Adipocyte (in vitro differentiated cells): ENCODE measurements around the gene RHOU.

Experiments
- DNase-seq: peaks from one replicate; pipeline ENCODE4 v3.0.0-alpha.2; 2015; ENCODE audit warnings: low read depth
- H3K27me3 ChIP-seq: replicated peaks from 2 replicates; pipeline ENCODE4 v1.7.0; 2013; ENCODE audit warnings: mild to moderate bottlenecking, low read length, moderate library complexity; ENCODE audit not compliant: control insufficient read depth, insufficient read depth
- H3K36me3 ChIP-seq: 2 replicates; pipeline ENCODE4 v1.7.0; 2013; ENCODE audit warnings: low read length, mild to moderate bottlenecking, moderate library complexity; ENCODE audit not compliant: control insufficient read depth, insufficient read depth, severe bottlenecking
- H3K4me1 ChIP-seq: 2 replicates; pipeline ENCODE4 v1.7.0; 2013; ENCODE audit warnings: mild to moderate bottlenecking, low read length, moderate library complexity; ENCODE audit not compliant: control insufficient read depth, insufficient read depth
- H3K4me3 ChIP-seq: 2 replicates; pipeline ENCODE4 v1.7.0; 2013; ENCODE audit warnings: mild to moderate bottlenecking, low read length, moderate library complexity
- H3K9ac ChIP-seq: 2 replicates; pipeline ENCODE4 v1.7.0; 2013; ENCODE audit warnings: mild to moderate bottlenecking, low read length, moderate library complexity
- H3K9me3 ChIP-seq: 2 replicates; pipeline ENCODE4 v1.7.0; 2013; ENCODE audit warnings: mild to moderate bottlenecking, low read length, moderate library complexity; ENCODE audit not compliant: control insufficient read depth

Gene RHOU

DNA sequence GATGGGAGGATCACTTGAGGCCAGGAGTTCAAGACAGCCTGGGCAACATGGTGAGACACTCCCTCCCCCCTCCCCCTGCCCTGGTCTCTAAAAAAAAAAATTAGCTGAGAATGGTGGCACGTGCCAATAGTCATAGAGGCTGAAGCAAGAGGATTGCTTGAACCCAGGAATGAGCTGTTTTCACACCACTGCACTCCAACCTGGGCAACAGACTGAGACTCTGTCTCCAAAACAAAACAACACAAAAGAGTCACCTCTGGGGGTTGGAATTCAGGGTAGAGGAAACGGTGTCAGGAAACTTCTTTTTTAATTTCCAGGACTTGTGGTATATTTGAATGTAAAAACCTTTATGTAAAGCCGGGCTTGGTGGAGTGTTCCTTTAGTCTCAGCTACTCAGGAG lies 43.2 kb downstream of the RHOU start:
- DNase-seq = no peak
- Histone ChIP-seq H3K36me3 (no peaks in the 10 kb centered on the region), H3K4me1 (peaks cover 15% of the 10 kb centered on the region), H3K4me3 (no peak overlapping the region), H3K9me3 (no peaks in the 10 kb centered on the region), H3K27me3 (peaks cover 7% of the 10 kb centered on the region), H3K9ac (no peak overlapping the region)

DNA sequence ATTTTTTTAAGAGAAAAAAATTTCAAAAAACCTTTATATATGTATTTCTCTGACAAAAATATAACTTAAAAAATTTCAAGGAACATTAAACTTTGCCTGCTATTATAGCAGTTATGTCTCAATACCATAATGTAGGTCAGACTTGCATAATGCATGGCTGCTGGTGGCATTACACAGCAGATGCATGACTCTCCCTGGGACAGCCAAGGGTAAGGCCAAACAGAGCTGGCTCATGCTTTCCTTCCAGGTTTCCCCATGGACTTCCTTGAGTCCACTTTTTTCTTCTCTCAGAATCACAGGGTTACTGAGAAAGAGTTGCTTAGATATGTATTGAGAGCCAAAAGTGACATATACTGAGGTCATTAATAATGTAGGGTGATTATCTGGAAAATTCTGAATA lies 43.7 kb downstream of the RHOU start:
- peaks cover 9% of the 10 kb centered on the region for H3K27me3 ChIP-seq
- no peak for DNase-seq
- no peak overlapping the region for H3K9ac ChIP-seq
- no peaks in the 10 kb centered on the region for H3K9me3 ChIP-seq
- H3K4me3 ChIP-seq = no peak overlapping the region
- H3K4me1 ChIP-seq = peaks cover 15% of the 10 kb centered on the region
- H3K36me3 ChIP-seq = no peaks in the 10 kb centered on the region

DNA sequence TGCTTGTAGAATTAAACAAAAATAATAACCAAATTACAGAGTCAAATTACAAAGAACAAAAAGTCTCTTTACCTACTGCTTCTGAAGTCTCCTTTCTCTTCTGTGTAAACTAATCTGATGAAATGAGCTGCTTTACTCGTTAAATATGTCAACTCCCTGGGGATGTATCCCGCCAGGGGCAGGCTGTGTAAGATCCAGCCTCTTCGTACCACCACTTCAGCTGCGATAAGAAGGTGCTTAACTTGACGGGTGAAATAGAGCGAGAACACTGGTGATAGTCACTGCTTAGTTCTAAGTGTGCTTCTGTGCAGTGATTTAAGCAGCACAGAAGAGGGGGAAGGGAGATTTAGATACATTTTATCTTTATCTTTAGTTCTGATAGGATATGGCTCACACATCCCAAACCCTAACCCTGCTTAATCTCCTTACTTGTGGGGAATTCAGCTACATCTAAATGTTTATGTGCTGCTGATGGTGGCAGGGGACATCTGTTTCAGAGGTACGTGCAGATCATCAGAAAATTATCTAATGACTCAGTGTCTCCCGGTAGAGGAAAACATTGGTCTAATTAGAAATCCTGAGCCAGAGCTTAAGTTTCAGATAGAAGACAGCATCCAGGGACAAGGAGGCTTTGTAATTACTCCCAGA lies 46.0 kb downstream of the RHOU start:
- Histone ChIP-seq H3K36me3 (no peaks in the 10 kb centered on the region), H3K9ac (no peak overlapping the region), H3K4me1 (peaks cover 15% of the 10 kb centered on the region), H3K27me3 (peaks cover 5% of the 10 kb centered on the region), H3K4me3 (peak overlapping the region; percentile 8), H3K9me3 (no peaks in the 10 kb centered on the region)
- DNase-seq = peak; percentile 34

DNA sequence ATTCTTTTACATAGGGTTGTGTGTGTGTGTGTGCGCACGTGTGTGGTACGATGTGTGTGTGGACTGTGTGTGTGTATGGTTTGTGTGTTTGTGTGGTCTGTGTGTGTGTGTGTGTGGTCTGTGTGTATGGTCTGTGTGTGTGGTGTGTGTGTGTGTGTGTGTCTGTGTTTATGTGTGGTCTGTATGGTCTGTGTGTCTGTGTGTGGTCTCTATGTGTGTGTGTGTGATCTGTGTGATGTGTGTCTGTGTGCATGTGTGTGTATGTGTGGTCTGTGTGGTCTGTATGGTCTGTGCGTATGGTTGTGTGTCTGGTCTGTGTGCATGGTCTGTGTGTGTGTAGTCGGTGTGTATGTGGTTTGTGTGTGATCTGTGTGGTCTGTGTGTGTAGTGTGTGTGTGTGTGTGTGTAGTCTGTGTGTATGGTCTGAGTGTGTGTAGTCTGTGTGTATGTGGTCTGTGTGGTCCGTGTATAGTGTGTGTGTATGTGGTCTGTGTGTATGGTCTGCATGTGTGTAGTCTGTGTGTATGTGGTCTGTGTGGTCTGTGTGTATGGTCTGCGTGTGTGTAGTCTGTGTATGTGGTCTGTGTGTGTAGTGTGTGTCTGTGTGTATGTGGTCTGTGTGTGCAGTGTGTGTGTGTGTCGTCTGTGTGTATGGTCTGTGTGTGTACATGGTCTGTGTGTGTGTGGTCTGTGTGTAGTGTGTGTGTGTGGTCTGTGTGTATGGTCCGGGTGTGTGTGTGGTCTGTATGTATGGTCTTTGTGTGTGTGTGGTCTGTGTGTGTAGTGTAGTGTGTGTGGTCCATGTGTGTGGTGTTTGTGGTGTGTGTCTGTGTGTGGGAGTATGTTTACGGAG lies 46.8 kb downstream of the RHOU start:
- no peak for DNase-seq
- peaks cover 7% of the 10 kb centered on the region for H3K27me3 ChIP-seq
- no peak overlapping the region for H3K4me3 ChIP-seq
- no peaks in the 10 kb centered on the region for H3K9me3 ChIP-seq
- no peak overlapping the region for H3K9ac ChIP-seq
- H3K36me3 ChIP-seq = no peaks in the 10 kb centered on the region
- H3K4me1 ChIP-seq = peaks cover 15% of the 10 kb centered on the region

DNA sequence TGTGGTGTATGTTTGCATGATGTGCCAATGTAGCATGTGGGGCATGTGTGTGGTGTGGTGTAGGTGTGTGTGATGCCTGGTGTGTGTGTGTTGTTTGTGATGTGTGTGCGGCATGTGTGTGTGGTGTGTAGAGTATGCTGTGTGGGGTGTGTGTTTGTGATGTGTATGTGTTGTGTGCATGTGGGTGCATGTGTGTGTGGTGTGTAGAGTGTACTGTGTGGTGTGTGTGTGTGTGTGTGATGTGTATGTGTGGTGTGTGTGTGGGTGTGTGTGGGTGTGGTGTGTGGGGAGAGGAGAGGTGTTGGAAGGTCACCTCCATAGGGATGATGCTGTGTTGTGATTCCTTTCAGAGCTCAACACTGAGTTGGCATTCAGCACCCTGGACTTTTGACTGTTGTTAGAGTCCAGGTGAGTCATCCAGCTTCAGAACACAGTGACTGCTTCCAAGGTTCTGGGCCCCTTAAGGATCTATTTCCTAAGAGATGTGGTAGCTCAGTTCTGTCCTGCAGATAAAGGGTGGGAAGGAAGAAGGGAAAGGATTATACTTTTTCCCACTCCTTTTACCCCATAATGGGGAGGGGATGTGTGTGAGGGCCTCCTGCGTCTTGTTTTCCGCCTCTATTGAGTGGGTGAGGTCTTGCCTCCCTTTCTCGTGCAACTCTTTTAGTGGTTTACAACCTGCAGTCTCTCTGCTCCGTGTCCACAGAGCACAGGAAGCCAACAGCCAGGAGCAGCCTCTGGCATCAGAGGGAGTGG lies 47.6 kb downstream of the RHOU start:
- Histone ChIP-seq H3K4me3 (no peak overlapping the region), H3K36me3 (no peaks in the 10 kb centered on the region), H3K27me3 (peaks cover 14% of the 10 kb centered on the region), H3K4me1 (peaks cover 15% of the 10 kb centered on the region), H3K9me3 (no peaks in the 10 kb centered on the region), H3K9ac (no peak overlapping the region)
- peak; percentile 16 for DNase-seq

DNA sequence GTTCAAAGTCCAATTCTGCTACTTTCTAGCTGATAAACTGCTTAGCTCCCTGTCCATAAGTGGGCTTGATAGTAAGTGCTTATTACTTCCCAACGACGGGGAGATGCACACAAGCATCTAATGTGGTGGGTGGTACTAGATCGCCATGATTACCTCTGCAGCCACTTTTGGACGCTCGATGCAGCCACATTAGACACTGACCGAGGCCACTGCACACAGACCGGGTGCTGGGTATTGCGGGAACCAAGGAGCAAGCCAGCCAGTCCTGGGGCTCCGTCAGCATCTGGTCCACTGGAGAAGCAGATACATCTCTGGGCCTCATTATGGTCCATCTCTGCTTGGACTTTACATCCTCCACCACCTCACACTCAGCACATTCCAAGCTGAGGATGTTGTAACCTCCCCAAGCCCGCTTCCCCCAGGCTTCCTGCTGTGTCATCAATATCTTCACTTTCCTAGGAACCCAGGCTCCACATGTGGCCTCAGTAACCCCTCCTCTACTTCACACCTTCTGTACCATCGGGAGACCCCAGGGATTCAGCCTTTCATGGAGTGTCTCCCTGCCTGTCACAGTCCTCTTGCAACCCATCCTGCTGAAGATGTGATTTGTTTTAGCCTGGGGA lies 48.2 kb downstream of the RHOU start:
- Histone ChIP-seq H3K27me3 (peaks cover 20% of the 10 kb centered on the region), H3K9ac (no peak overlapping the region), H3K9me3 (no peaks in the 10 kb centered on the region), H3K4me1 (peaks cover 15% of the 10 kb centered on the region), H3K4me3 (no peak overlapping the region), H3K36me3 (no peaks in the 10 kb centered on the region)
- no peak for DNase-seq

DNA sequence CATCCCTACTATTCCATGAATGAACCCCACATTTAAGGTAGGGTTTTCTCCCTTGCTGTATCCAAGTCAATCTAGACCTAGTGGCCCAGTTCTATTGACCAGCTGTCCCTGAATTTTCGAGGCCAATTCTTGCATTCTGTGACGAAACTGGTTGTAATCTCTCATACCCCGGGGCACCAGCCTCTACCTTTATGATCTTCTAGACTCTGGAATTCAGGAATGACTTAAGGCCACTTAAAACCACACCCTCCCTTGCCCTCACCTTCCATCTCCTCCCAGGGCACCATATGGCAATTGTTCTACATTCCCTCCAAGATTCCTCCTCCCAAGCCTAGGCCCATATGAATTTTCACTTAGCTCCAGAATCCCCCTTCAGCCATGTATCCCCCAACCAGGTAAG lies 48.9 kb downstream of the RHOU start:
- DNase-seq = no peak
- Histone ChIP-seq H3K4me1 (peaks cover 15% of the 10 kb centered on the region), H3K4me3 (no peak overlapping the region), H3K9ac (no peak overlapping the region), H3K9me3 (no peaks in the 10 kb centered on the region), H3K27me3 (peaks cover 25% of the 10 kb centered on the region), H3K36me3 (no peaks in the 10 kb centered on the region)

DNA sequence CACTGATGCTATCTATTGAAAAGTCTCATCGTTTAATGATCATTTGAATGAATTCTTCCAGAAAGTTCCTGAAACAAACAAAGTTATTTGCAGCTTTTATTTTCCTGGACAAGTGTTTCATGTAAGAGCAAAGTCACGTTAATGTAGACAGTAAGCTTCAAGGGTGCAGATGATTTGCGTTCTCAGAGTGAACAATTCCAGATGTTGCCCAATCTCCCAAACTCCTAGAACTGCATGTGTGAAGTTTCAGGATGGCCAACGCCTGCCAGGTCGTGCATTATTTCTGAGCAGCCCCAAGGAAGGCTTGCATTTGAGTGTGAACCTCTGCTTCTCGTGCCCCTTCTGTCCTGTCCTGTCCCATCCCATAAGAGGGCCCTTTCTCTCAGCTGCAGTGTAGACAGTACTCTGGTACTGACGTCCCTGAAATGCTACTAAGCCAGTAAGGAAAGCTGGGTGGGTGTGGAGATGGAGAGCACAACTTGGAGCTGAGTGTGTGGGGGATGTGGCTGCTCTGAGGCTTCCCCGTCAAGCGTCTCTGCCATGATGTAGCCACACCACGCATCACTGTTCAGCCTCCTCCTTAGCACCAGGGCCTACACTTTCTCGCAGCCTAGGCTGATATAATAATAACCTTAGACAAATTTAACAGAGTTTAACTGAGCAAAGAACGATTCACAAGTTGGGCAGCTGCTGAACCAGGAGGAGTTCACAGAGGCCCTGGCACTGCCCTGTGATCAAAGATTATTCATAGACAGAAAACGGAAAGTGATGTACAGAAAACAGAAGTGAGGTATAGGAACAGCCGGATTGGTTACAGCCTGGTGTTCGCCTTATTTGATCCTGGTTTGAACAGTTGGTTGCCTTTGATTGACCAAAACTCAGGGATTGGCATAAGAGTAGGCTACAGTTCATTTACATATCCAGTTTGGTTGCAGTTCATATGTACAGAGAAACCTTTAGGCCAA lies 50.4 kb downstream of the RHOU start:
- H3K9me3 ChIP-seq = no peaks in the 10 kb centered on the region
- peak; percentile 10 for DNase-seq
- H3K9ac ChIP-seq = no peak overlapping the region
- H3K4me1 ChIP-seq = peaks cover 15% of the 10 kb centered on the region
- H3K27me3 ChIP-seq = peaks cover 35% of the 10 kb centered on the region
- no peak overlapping the region for H3K4me3 ChIP-seq
- no peaks in the 10 kb centered on the region for H3K36me3 ChIP-seq

DNA sequence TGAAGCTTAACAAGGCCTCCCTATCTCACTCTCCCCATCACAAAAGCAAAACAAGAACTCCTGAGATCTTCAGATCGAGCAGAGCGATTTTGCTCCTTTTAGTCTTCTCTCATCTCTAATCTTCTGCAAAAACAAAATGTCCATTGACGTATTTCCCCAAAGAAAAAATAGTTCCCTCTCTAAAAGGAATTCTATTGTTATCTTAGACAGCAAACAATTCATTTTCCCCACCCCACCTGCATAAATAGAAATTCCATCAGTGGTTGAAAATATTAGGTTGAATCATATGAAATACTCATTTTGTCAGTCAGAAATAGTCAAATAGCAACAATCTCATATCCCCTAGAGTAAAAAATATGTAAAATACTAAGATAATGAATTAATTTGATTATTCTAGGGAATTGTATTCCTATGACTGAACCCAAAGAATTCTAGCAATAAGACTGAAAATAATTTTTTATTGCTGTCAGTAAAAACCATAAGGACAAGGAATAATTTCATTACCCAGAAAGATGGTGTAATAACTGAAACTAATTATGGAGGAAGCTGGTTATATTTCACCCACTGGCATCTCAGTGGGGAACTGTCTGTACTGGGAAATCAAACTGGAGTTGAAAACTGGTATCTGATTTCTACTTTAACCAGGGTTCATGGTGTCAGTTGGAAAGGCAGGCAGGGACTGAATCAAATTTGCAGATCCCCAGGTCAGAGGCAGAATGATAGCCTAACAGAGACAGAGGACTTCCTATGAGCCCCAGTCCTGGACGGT lies 51.3 kb downstream of the RHOU start:
- H3K36me3 ChIP-seq = no peaks in the 10 kb centered on the region

DNA sequence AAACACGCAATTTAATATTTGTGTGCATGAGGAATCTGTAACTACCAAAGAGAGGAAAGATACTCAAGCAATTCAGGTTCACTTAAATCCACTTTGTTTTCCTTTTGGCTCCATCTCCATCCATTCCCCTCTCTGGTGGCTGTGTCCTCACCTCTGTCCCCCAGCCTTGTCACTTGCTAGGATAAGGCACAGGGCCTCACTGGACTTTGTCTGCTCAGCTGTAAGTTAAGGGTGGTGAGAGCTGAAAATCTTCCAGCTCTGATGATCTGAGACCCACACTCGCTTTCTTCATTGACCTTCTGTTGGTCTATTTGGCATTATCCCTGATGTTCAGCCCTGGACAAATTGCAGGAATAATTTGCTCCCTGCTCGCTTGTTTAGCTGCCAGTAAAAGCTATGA lies 56.5 kb downstream of the RHOU start:
- no peak for DNase-seq
- Histone ChIP-seq H3K4me1 (no peaks in the 10 kb centered on the region), H3K4me3 (no peak overlapping the region), H3K9me3 (peaks cover 14% of the 10 kb centered on the region), H3K27me3 (peaks cover 56% of the 10 kb centered on the region), H3K9ac (no peak overlapping the region), H3K36me3 (no peaks in the 10 kb centered on the region)

More for the DNA sequence above, 51.3 kb downstream of the RHOU start:
- peaks cover 9% of the 10 kb centered on the region for H3K4me1 ChIP-seq
- no peak overlapping the region for H3K4me3 ChIP-seq
- no peak overlapping the region for H3K9ac ChIP-seq
- peaks cover 39% of the 10 kb centered on the region for H3K27me3 ChIP-seq
- no peak for DNase-seq
- H3K9me3 ChIP-seq = no peaks in the 10 kb centered on the region
